ENCODE data around the gene CARM1. TPM values are rescaled to one million over a fixed set of nuclear protein-coding genes. Genes with fewer than 3 reads are reported as not detected.

The CARM1 gene
- total and polyA plus RNA-seq, 2 of the 13 experiments (the other 11 are each of a cell fraction or from before 2014, with no cell fraction given): 27.6 to 55.8 TPM

GRCh38 chr19:10908380-10908960 is 37.1 kb downstream of the CARM1 start (continued):
- TF ChIP-seq, protein P1, sequence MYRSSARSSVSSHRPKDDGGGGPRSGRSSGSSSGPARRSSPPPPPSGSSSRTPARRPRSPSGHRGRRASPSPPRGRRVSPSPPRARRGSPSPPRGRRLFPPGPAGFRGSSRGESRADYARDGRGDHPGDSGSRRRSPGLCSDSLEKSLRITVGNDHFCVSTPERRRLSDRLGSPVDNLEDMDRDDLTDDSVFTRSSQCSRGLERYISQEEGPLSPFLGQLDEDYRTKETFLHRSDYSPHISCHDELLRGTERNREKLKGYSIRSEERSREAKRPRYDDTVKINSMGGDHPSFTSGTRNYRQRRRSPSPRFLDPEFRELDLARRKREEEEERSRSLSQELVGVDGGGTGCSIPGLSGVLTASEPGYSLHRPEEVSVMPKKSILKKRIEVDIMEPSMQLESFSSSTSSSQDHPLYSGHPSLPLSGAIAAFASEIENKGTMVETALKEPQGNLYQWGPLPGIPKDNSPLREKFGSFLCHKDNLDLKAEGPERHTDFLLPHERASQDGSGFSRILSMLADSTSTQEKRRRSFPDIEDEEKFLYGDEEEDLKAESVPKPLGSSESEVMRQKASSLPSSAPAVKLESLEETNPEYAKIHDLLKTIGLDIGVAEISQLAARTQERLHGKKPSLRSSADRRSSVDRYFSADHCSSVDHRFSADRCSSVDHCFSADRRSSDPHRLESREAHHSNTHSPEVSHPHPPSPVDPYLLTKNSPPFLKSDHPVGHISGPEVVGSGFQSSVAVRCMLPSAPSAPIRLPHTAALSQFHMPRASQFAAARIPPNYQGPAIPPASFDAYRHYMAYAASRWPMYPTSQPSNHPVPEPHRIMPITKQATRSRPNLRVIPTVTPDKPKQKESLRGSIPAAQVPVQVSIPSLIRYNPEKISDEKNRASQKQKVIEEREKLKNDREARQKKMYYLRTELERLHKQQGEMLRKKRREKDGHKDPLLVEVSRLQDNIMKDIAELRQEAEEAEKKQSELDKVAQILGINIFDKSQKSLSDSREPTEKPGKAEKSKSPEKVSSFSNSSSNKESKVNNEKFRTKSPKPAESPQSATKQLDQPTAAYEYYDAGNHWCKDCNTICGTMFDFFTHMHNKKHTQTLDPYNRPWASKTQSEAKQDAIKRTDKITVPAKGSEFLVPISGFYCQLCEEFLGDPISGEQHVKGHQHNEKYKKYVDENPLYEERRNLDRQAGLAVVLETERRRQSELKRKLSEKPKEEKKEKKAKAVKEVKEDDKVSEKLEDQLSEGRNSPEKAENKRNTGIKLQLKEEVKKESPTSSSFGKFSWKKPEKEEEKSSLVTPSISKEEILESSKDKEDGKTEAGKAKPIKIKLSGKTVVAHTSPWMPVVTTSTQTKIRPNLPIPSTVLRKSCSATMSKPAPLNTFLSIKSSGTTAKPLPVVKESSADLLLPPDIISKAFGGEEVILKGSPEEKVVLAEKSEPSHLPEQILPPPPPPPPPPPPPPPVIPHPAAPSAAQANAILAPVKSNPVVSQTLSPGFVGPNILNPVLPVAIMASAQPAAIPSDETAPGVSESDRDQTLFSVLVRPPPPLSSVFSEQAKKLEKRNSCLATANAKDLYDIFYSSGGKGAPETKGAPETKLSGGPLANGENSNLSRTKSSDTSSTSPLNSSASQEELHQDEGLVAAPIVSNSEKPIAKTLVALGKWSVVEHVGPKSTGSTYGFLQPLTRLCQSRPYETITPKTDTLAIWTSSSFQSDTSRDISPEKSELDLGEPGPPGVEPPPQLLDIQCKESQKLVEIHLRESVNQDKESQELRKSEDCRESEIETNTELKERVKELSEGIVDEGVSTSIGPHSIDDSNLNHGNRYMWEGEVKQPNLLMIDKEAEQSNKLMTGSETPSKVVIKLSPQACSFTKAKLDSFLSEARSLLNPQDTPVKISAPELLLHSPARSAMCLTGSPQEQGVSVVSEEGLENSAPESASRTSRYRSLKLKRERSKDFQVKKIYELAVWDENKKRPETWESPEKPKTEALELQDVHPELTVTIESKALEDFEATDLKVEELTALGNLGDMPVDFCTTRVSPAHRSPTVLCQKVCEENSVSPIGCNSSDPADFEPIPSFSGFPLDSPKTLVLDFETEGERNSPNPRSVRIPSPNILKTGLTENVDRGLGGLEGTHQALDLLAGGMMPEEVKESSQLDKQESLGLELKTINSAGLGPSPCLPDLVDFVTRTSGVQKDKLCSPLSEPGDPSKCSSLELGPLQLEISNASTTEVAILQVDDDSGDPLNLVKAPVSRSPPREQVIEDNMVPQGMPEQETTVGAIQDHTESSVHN (CRISPR knock-in tag; IDR thresholded peaks at IDR 0.05): no peak
- TF ChIP-seq KDM1A (CRISPR knock-in tag; IDR thresholded peaks at IDR 0.05): 0 out of 2 replicates have a peak, but pooled peaks have one; percentile 38

GRCh38 chr19:10911579-10912363 is 40.4 kb downstream of the CARM1 start:
- no TSS peak for BruUV-seq (replicated peaks)
- Histone ChIP-seq H4K20me1 (ENCODE audit: insufficient read depth, low read length) (no peaks in the 10 kb centered on the region), H3K27me3 (ENCODE audit: control insufficient read depth in 1 of 2, insufficient read depth in 2 of 2, low read length in 2 of 2) (no peaks in the 10 kb centered on the region), H3K9ac (ENCODE audit: insufficient read depth, low read depth, low read length) (no peak overlapping the region), H3K9me3 (ENCODE audit: low read length) (no peaks in the 10 kb centered on the region), H3K27ac (ENCODE audit: extremely low read length, insufficient read depth, low read length) (no peak overlapping the region), H3K4me3 (replicated peaks in 1 of 3; ENCODE audit: insufficient read depth in 1 of 3, low read depth in 2 of 3, low read length in 3 of 3) (no peak overlapping the region), H3K79me2 (ENCODE audit: insufficient read depth, low read length) (no peaks in the 10 kb centered on the region), H3K36me3 (replicated peaks in 1 of 2; ENCODE audit: control insufficient read depth in 1 of 2, insufficient read depth in 2 of 2, low read length in 2 of 2) (peaks cover 34 to 73% of the 10 kb centered on the region in 2 experiments; a peak in 4 of 5 replicates), H2AFZ (ENCODE audit: low read length) (no peak overlapping the region), H3K4me1 (ENCODE audit: insufficient read depth, low read length) (no peaks in the 10 kb centered on the region), H3K4me2 (ENCODE audit: low read depth, low read length) (no peak overlapping the region)
- no peak for TF ChIP-seq MYNN (CRISPR knock-in tag; IDR thresholded peaks at IDR 0.05; ENCODE audit: low read depth)
- TF ChIP-seq AGO2 (optimal IDR thresholded peaks at IDR 0.05; ENCODE audit: low read depth, low read length): peak; percentile 42
- TF ChIP-seq, protein P2, sequence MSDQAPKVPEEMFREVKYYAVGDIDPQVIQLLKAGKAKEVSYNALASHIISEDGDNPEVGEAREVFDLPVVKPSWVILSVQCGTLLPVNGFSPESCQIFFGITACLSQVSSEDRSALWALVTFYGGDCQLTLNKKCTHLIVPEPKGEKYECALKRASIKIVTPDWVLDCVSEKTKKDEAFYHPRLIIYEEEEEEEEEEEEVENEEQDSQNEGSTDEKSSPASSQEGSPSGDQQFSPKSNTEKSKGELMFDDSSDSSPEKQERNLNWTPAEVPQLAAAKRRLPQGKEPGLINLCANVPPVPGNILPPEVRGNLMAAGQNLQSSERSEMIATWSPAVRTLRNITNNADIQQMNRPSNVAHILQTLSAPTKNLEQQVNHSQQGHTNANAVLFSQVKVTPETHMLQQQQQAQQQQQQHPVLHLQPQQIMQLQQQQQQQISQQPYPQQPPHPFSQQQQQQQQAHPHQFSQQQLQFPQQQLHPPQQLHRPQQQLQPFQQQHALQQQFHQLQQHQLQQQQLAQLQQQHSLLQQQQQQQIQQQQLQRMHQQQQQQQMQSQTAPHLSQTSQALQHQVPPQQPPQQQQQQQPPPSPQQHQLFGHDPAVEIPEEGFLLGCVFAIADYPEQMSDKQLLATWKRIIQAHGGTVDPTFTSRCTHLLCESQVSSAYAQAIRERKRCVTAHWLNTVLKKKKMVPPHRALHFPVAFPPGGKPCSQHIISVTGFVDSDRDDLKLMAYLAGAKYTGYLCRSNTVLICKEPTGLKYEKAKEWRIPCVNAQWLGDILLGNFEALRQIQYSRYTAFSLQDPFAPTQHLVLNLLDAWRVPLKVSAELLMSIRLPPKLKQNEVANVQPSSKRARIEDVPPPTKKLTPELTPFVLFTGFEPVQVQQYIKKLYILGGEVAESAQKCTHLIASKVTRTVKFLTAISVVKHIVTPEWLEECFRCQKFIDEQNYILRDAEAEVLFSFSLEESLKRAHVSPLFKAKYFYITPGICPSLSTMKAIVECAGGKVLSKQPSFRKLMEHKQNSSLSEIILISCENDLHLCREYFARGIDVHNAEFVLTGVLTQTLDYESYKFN (CRISPR knock-in tag; conservative IDR thresholded peaks at IDR 0.05): no peak
- TF ChIP-seq, protein P3, sequence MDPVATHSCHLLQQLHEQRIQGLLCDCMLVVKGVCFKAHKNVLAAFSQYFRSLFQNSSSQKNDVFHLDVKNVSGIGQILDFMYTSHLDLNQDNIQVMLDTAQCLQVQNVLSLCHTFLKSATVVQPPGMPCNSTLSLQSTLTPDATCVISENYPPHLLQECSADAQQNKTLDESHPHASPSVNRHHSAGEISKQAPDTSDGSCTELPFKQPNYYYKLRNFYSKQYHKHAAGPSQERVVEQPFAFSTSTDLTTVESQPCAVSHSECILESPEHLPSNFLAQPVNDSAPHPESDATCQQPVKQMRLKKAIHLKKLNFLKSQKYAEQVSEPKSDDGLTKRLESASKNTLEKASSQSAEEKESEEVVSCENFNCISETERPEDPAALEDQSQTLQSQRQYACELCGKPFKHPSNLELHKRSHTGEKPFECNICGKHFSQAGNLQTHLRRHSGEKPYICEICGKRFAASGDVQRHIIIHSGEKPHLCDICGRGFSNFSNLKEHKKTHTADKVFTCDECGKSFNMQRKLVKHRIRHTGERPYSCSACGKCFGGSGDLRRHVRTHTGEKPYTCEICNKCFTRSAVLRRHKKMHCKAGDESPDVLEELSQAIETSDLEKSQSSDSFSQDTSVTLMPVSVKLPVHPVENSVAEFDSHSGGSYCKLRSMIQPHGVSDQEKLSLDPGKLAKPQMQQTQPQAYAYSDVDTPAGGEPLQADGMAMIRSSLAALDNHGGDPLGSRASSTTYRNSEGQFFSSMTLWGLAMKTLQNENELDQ (CRISPR knock-in tag; IDR thresholded peaks at IDR 0.05; ENCODE audit: borderline replicate concordance): no peak
- DNase-seq (ENCODE audit: low spot score) (no peak), FAIRE-seq (no peak), ATAC-seq (no peak)
- CTCF ChIA-PET (ENCODE audit: low intra/inter-chr PET ratio, low total read pairs): no interaction called here
- 95% methylated on average over 22 of the region's 31 CpGs for WGBS (ENCODE audit: low lambda C conversion rate)
- POLR2A ChIA-PET: no interaction called here
- intact Hi-C loops (cut with micrococcal nuclease; ENCODE audit: unreplicated experiment) (no loop called here), in situ Hi-C loops (cut with HindIII; ENCODE audit: extremely low pct_ligation_motif_present, low pct_unique_long_range_greater_than_20kb) (no loop called here)
